Inflammatory macrophage treated with lipopolysaccharide for 1 hour (primary cell): ENCODE results near the gene SERPINA4.
"Not testable (repeated sequence)": the region's sequence is repeated elsewhere in the genome, so short reads cannot be mapped to it uniquely, and the experiment has no call there.

Source experiments
- DNase-seq, 2 donors: peaks; one replicate each; pipeline ENCODE4 v3.0.0-alpha.2; 2020 to 2022

Gene SERPINA4

GRCh38 chr14:94570002-94570400, 8.8 kb downstream of the SERPINA4 start:
- DNase-seq, result no peak

GRCh38 chr14:94570440-94570839, 9.2 kb downstream of the SERPINA4 start:
- DNase-seq, result no peak

GRCh38 chr14:94571395-94571794, 10.2 kb downstream of the SERPINA4 start:
- DNase-seq, result no peak

- no peak for DNase-seq
Measured at GRCh38 chr14:94571950-94572349, 10.7 kb downstream of the SERPINA4 start.

DNA sequence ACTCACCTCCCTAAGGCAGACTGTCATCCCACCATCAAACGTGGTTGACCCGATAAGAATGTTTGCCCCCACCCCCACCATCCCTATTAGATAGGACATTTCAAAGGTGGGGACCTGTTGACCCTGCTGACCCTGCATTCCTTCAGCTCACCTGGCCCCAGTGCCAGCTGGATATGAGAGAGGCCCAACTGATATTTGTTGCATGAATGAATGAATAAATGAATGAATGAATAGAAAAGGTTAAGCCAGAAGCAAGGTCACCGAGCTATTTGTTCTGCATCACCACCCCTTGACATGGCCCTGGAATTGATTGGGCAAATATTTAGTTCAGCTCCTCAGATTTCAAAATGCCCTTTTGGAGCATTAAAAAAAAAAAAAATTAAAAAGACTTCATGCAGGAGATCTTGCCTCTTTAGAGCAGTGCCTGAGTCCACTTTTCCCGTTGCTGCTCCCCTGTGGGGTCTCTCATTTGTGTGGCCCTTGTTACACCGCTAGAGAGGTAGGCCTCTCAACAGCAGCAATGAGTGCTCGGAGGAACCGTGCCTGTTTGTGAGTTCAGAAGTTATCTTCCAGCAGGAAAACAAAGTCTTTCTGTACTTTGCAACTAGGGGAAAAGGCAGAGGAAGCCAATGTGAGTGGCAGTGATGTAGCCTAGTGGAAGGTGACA, 11.5 kb downstream of the SERPINA4 start:
- DNase-seq, result no peak

DNA sequence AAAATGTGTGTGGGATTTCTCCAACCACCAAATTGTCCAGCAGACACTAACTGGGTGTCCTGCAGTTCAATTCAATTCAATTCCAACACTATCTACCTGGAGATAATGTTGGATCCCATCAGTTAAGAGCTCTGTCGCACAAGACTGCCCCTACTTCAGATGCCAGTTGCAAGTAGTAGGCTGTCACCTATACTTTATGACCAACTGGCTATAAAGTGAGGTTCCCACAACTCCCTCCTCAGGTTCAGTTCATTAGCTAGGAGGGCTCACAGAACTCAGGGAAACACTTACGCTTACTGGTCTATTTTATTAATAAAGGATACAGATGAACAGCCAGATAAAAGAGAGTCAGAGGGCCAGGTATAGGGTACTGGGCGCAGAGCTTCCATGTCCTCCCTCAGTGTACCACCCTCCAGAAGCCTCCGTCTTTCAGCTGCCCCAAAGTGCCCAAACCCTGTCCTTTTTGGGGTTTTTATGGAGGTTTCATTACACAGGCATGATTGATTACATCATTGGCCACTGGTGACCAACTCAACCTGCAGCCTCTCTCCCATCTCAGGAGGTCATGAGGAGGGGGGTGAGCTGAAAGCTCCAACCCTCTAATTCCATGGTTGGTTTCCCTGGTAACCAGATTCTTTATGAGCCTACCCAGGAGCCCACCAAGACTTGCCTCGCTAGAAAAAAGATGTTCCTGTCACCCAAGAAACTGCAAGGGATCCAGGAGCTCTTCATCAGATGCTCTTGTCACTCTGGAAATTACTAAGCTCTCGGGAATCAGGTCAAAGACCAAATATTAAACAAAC, 12.4 kb downstream of the SERPINA4 start:
- DNase-seq, result no peak

DNA sequence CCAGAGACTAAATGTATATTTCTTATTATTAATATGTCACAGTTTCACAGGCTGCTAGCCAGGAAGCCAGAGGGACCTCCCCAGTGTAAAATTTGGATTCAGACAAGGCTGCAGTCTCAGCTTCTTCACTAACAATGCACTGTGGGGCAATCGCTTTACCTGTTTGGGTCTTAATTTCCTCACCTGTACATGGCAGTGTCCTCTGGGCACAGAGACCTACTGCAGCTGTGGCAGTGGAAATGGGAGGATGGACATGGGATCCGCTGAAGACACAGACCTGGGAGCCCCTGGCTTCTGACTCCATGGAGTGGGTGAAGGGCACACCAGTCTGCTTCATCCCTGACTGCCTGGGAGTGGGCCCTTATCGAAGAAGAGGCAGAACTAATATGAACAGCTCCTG, 13.1 kb downstream of the SERPINA4 start:
- DNase-seq, result no peak

DNA sequence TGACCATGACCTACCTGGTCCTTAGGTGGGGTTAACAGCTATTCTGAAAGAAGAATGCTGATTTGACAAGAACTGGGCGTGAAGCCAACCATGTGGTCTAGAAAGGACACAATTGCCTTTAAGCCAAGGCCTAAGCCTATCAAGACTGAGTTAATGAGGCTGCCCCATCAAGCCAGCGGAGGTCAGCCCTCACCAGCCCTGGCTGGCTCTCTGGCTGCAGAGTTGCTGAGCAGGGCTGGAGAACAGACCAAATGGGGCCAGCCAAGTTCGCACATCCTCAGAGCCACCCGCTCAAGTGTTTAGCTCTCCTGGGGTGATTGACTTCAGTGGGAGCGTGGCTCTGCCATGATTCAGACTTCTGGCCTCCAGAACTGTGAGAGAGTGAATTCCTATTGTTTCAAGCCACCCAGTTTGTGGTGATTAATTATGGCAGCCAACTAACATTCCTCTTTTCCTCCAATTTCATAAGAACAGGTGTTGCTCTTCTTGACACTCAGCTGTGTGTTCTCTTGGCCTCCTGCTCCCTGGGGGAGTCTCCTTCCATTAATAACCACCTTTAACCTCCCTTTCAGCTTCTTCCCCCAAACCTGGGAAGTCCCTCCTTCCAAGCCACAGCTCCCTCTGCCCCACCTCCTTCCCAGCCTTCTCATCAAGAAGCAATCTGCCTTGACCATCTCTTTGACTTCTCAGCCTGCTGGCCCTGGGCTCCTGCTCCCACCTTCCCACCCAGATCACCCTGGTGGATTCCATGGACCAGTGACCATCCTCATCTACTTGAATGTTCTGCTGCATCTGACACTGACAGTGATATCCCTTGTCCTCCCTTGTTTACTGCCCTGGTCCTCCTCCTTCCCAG, 14.7 kb downstream of the SERPINA4 start:
- no peak for DNase-seq

DNA sequence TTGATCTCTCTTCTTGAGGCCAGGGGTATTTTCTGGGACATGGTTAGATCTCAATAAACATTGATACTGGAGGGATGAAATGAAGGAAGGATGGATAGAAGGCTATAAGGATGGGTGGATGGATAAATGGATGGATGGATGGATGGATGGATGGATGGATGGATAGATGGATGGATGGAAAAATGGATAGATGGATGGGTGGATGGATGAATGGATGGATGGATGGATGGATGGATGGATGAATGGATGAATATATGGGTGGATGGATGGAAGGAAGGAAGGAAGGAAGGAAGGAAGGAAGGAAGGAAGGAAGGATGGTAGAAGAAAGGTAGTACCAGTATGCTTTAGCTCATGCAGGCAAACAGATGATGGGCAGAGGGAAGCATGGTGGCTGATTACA, 16.2 kb downstream of the SERPINA4 start:
- DNase-seq, result not testable (repeated sequence)

DNA sequence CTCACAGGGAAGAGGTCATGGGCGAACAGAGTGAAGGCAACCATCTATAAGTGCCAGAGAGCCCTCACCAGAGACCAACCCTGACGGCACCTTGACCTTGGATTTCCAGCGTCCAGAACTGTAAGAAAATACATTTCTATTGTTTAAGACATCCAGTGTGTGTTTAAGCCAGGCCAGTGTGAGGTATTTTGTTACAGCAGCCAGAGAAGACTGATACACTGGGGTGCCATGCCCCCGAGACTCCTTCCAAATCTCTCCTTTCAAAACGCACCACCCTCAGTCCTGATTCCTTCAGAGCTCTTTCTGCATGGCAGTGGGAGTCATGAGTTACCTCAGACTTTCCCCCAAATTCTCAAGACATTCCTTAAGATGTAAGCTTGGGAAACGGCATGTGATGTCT, 17.5 kb downstream of the SERPINA4 start:
- DNase-seq, result no peak

DNA sequence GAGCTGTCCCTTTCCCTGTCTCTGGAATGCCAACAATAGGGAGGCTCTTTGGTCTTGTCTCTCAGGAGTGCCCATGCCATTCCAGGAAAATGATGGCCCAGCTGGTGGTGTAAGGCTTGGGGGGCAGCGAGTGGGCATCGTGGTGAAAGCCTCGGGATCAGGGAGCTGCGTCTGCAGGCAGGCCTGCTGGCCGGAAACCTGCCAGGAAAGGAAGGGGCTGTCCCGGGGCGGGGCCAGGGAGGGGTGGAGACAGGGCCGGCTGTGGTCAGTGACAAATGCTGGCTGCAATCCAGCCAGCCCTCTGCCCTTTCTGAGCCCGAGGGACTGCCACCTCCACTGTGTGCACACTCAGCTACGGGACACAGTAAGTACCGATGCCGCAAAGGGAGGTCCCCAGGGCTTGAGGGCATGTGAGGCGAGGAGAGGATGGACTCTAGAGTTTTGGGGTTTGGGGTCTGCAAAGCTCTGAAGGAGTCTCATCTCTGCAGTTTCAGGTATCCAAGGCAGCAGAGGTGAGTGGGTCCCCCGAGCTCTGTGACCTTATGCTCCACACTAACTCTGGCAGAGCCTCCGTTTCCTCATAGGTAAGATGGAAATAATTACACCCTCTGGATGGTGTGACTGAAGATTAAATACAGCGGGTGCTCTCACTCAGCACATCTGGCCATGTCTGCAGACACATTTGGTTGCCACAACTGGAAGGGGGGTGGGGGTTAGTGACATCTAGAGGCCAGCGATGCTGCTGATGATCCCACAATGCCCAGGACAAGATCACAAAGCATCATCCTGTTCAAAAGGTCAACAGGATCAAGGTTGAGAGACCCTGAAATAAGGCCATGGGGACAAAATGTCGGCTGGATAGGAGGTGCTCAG, 20.1 kb downstream of the SERPINA4 start, which contains the start of gene SERPINA5:
SERPINA5 (plus strand) TSS at position 300 of the 873 bp plus-strand sequence. CDS start 5,937 bp downstream, outside the sequence.
- no peak for DNase-seq

- DNase-seq, result no peak
Measured at GRCh38 chr14:94582199-94582750, 21.0 kb downstream of the SERPINA4 start.

GRCh38 chr14:94582851-94583250, 21.6 kb downstream of the SERPINA4 start:
- DNase-seq, result no peak

DNA sequence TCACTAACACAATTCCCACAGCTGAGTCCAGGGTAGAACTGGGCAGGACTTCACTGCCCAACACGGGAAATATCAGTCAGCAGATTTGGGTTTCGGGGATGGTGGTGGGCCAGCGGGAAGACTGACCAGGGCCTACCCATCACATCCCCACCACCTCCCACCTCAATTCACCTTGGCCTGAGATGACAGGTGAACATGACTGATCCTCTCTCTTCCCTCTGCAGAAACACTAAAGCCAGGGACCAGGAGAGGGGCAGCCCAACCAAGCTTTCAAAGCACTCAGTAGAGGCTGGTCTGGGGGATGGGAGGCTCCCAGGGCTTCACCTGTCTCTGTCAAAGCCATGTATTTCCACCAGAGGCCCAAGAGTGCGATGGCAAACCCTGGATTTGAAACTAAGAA, 22.3 kb downstream of the SERPINA4 start:
- DNase-seq, result no peak

- no peak for DNase-seq
Measured at GRCh38 chr14:94584591-94585280, 23.5 kb downstream of the SERPINA4 start.

- DNase-seq, result no peak
Measured at GRCh38 chr14:94586635-94587034, 25.4 kb downstream of the SERPINA4 start.

DNA sequence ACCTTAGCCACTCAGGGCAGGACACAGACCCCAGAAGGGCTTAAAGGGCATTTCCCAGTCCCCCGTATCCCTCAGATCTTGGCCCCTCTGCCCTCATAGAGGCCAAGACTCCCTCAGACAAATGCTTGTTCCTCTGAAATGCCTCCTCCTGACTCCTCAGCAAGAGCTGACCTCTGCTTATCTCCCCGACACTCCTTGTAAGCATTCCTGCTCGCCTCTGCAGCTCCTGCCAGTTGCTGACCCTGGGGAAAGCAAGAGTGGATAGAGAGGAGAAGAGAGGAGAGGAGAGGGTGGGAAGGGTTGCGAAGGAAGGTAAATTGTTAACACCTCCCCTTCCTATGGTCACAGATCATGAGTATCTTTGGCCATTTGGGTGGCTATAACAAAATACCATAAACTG, 27.1 kb downstream of the SERPINA4 start:
- DNase-seq, result no peak

DNA sequence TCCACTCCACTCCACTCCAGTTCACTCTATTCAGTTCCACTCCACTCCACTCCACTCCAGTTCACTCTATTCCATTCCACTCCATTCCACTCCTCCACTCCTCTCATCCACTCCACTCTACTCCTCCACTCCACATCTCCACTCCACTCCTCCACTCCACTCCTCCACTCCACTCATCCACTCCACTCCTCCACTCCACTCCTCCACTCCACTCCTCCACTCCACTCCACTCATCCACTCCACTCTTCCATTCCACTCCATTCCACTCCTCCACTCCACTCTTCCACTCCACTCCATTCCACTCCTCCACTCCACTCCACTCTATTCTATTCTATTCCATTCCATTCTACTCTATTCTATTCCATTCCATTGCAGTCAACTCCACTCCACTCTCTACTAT, 29.8 kb downstream of the SERPINA4 start:
- DNase-seq, result no peak

GRCh38 chr14:94591871-94592270, 30.6 kb downstream of the SERPINA4 start:
- DNase-seq, result no peak

GRCh38 chr14:94592457-94592856, 31.2 kb downstream of the SERPINA4 start:
- DNase-seq, result no peak

DNA sequence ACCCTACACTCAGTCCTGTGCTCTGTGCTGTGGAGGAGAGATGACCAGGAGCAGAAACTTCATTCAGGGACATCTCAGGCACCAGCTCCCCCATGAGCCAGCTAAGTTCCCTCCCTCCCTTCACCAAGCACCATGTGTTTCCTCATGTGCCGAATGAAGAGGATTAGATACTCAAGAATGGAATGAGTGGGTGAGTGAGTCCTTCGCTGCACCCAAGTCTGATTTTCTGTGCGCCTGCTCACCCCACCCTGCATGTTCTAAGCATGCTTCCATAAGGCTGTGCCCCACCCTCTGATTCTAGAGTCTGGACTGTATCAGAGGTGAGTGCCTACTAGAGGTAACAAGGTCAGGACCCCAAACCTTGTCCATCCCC, 32.1 kb downstream of the SERPINA4 start:
- DNase-seq, result no peak
